ENCODE measurements around the gene CNDP2.

The CNDP2 gene

GRCh38 chr18:74495581-74496507, at the start of gene CNDP2:
TSS of gene CNDP2 (plus strand) at chr18:74496363. CDS start at chr18:74499974, 3,611 bp downstream.
- peak; percentile 100 for DNase-seq

- no peak for DNase-seq
These were observed 49.3 kb upstream of the CNDP2 start for GRCh38 chr18:74446631-74447403.

- no peak for DNase-seq
These were observed 48.6 kb upstream of the CNDP2 start for GRCh38 chr18:74447404-74448152.

- DNase-seq, result no peak
These were observed 45.5 kb upstream of the CNDP2 start for GRCh38 chr18:74450626-74451025.

GRCh38 chr18:74451148-74451547, 45.0 kb upstream of the CNDP2 start:
- no peak for DNase-seq

GRCh38 chr18:74453016-74453566, 43.1 kb upstream of the CNDP2 start:
- DNase-seq, result no peak

- DNase-seq, result no peak
These were observed 42.4 kb upstream of the CNDP2 start for GRCh38 chr18:74453642-74454198.

- DNase-seq, result no peak
These were observed 41.8 kb upstream of the CNDP2 start for GRCh38 chr18:74454279-74454751.

- DNase-seq, result no peak
These were observed 40.8 kb upstream of the CNDP2 start for GRCh38 chr18:74455386-74455785.

- no peak for DNase-seq
These were observed 40.2 kb upstream of the CNDP2 start for GRCh38 chr18:74456017-74456348.

GRCh38 chr18:74456349-74457042, 39.7 kb upstream of the CNDP2 start:
- DNase-seq, result peak; percentile 7

- peak; percentile 26 for DNase-seq
These were observed 39.0 kb upstream of the CNDP2 start, which contains the start of gene DIPK1C for GRCh38 chr18:74457043-74457724. TSS of gene DIPK1C (minus strand) at chr18:74457308. CDS start at chr18:74457259, 49 bp downstream.

GRCh38 chr18:74457725-74458421, 38.3 kb upstream of the CNDP2 start:
- DNase-seq, result no peak

GRCh38 chr18:74459889-74460288, 36.3 kb upstream of the CNDP2 start:
- no peak for DNase-seq

- no peak for DNase-seq
These were observed 35.3 kb upstream of the CNDP2 start for GRCh38 chr18:74460825-74461224.

GRCh38 chr18:74463254-74463653, 32.9 kb upstream of the CNDP2 start:
- no peak for DNase-seq

GRCh38 chr18:74463983-74464382, 32.2 kb upstream of the CNDP2 start:
- no peak for DNase-seq

GRCh38 chr18:74465775-74466174, 30.4 kb upstream of the CNDP2 start:
- DNase-seq, result no peak

- no peak for DNase-seq
These were observed 27.6 kb upstream of the CNDP2 start for GRCh38 chr18:74468547-74469061.

GRCh38 chr18:74472312-74472711, 23.9 kb upstream of the CNDP2 start:
- no peak for DNase-seq
